Measurements from ENCODE around the gene ABCC2.

GRCh38 chr10:99782447-99783286 is at the start of gene ABCC2:
- TF ChIP-seq CTCF (conservative IDR thresholded peaks at IDR 0.05; ENCODE audit: low read depth, low read length) (no peak), BHLHE40 (IDR thresholded peaks at IDR 0.05; ENCODE audit: low read depth, low read length) (no peak)

Measured in IMR-90 (cell line).